ENCODE data around the gene ADAM19. TPM values are rescaled to one million over a fixed set of nuclear protein-coding genes. Genes with fewer than 3 reads are reported as not detected.

The ADAM19 gene
- total RNA-seq, 1 donor from 2014 or later: 11.5 TPM

- no peak overlapping the region for H3K27ac ChIP-seq
- H3K4me1 Mint-ChIP-seq: peaks cover 6% of the 10 kb centered on the region
- no peak overlapping the region for H3K4me3 Mint-ChIP-seq
Observed at GRCh38 chr5:157510682-157511081, 64.9 kb downstream of the ADAM19 start.

GRCh38 chr5:157509587-157509986 is 66.0 kb downstream of the ADAM19 start:
- no peak overlapping the region for H3K9ac ChIP-seq
- H3F3A ChIP-seq (ENCODE audit: low read depth): no peaks in the 10 kb centered on the region
- Mint-ChIP-seq H3K36me3 (peaks cover 26% of the 10 kb centered on the region), H3K27ac (no peak overlapping the region), H3K4me3 (no peak overlapping the region), H3K4me1 (peaks cover 6% of the 10 kb centered on the region), H3K27me3 (ENCODE audit: insufficient read depth, low read depth) (no peaks in the 10 kb centered on the region), H3K9me3 (no peaks in the 10 kb centered on the region)
- H3K36me3 ChIP-seq: no peaks in the 10 kb centered on the region
- no peaks in the 10 kb centered on the region for H4K20me1 ChIP-seq (ENCODE audit: low read depth)
- no peaks in the 10 kb centered on the region for H3K9me3 ChIP-seq (ENCODE audit: low read depth)
- H3K4me2 ChIP-seq: no peak overlapping the region
- H3K27ac ChIP-seq: no peak overlapping the region
- no peak overlapping the region for H3K4me3 ChIP-seq
- H2AFZ ChIP-seq (replicated peaks): no peak overlapping the region
- no peaks in the 10 kb centered on the region for H3K27me3 ChIP-seq
- no peaks in the 10 kb centered on the region for H3K79me2 ChIP-seq (ENCODE audit: low read depth)
- H3K4me1 ChIP-seq: no peaks in the 10 kb centered on the region
- TF ChIP-seq CTCF (IDR thresholded peaks at IDR 0.05) (no peak), EZH2 (IDR thresholded peaks at IDR 0.05) (no peak), EZH2phosphoT487 (IDR thresholded peaks at IDR 0.05) (no peak)
- no peak for DNase-seq (ENCODE audit: low spot score)

More at GRCh38 chr5:157510682-157511081, 64.9 kb downstream of the ADAM19 start:
- peaks cover 29% of the 10 kb centered on the region for H3K36me3 Mint-ChIP-seq
- Histone ChIP-seq H3K9me3 (ENCODE audit: low read depth) (no peaks in the 10 kb centered on the region), H3K4me2 (no peak overlapping the region), H3K27me3 (no peaks in the 10 kb centered on the region), H3K36me3 (no peaks in the 10 kb centered on the region), H4K20me1 (ENCODE audit: low read depth) (no peaks in the 10 kb centered on the region), H3K4me1 (no peaks in the 10 kb centered on the region), H3K9ac (no peak overlapping the region), H3K79me2 (ENCODE audit: low read depth) (no peaks in the 10 kb centered on the region), H2AFZ (replicated peaks) (no peak overlapping the region), H3F3A (ENCODE audit: low read depth) (no peaks in the 10 kb centered on the region), H3K4me3 (no peak overlapping the region)
- DNase-seq (ENCODE audit: low spot score): no peak
- no peaks in the 10 kb centered on the region for H3K9me3 Mint-ChIP-seq
- no peaks in the 10 kb centered on the region for H3K27me3 Mint-ChIP-seq (ENCODE audit: insufficient read depth, low read depth)
- H3K27ac Mint-ChIP-seq: no peak overlapping the region
- no peak for TF ChIP-seq CTCF (IDR thresholded peaks at IDR 0.05)
- TF ChIP-seq EZH2phosphoT487 (IDR thresholded peaks at IDR 0.05): no peak
- no peak for TF ChIP-seq EZH2 (IDR thresholded peaks at IDR 0.05)

- no peak for TF ChIP-seq CTCF (IDR thresholded peaks at IDR 0.05)
- no peak for TF ChIP-seq EZH2 (IDR thresholded peaks at IDR 0.05)
- TF ChIP-seq EZH2phosphoT487 (IDR thresholded peaks at IDR 0.05): no peak
- Mint-ChIP-seq H3K36me3 (peaks cover 26% of the 10 kb centered on the region), H3K27me3 (ENCODE audit: insufficient read depth, low read depth) (no peaks in the 10 kb centered on the region)
Observed at GRCh38 chr5:157509093-157509492, 66.5 kb downstream of the ADAM19 start.

More at GRCh38 chr5:157509093-157509492, 66.5 kb downstream of the ADAM19 start:
- Histone ChIP-seq H3K36me3 (no peaks in the 10 kb centered on the region), H3K27me3 (no peaks in the 10 kb centered on the region), H3K79me2 (ENCODE audit: low read depth) (no peaks in the 10 kb centered on the region), H3K9me3 (ENCODE audit: low read depth) (no peaks in the 10 kb centered on the region), H2AFZ (replicated peaks) (no peak overlapping the region), H4K20me1 (ENCODE audit: low read depth) (no peaks in the 10 kb centered on the region), H3K4me2 (no peak overlapping the region), H3F3A (ENCODE audit: low read depth) (no peaks in the 10 kb centered on the region), H3K4me1 (no peaks in the 10 kb centered on the region), H3K27ac (no peak overlapping the region), H3K9ac (no peak overlapping the region), H3K4me3 (no peak overlapping the region)
- DNase-seq (ENCODE audit: low spot score): no peak
- no peaks in the 10 kb centered on the region for H3K9me3 Mint-ChIP-seq
- no peak overlapping the region for H3K4me3 Mint-ChIP-seq
- H3K27ac Mint-ChIP-seq: no peak overlapping the region
- H3K4me1 Mint-ChIP-seq: peaks cover 6% of the 10 kb centered on the region
